Mammary epithelial cell (primary cell): ENCODE data around the gene FPR2.

Experiments
- CTCF ChIP-seq, 2 donors: IDR thresholded peaks in 1 of 2; conservative IDR thresholded peaks in 1 of 2; 2 replicates each; pipeline ENCODE4 v1.5.1; 2011 to 2012; ENCODE audit warnings: inconsistent platforms in 2 of 2, low read length in 2 of 2, mild to moderate bottlenecking in 2 of 2, control low read depth in 1 of 2, low read depth in 1 of 2; ENCODE audit not compliant: insufficient read depth in 1 of 2; ENCODE audit errors: extremely low read depth in 1 of 2
- EZH2 ChIP-seq: IDR thresholded peaks from 2 replicates; pipeline ENCODE4 v1.6.1; 2012; ENCODE audit warnings: low read length, inconsistent platforms, borderline replicate concordance

- TF ChIP-seq CTCF (conservative IDR thresholded peaks at IDR 0.05 in 1 of 2, IDR thresholded peaks at IDR 0.05 in 1 of 2; ENCODE audit: extremely low read depth in 1 of 2, insufficient read depth in 1 of 2, low read depth in 1 of 2, low read length in 2 of 2) (no peak), EZH2 (no peak)
Measured at GRCh38 chr19:51802775-51803174, 41.8 kb downstream of the FPR2 start.
